ENCODE measurements around the gene FBXO3.

Gene FBXO3

GRCh38 chr11:33769542-33769941 lies 4.8 kb downstream of the FBXO3 start:
- H3K27me3 ChIP-seq (ENCODE audit: insufficient read depth, low read length, poor library complexity, severe bottlenecking): no peaks in the 10 kb centered on the region
- H3K36me3 ChIP-seq (ENCODE audit: insufficient read depth, low read length): peaks cover 30% of the 10 kb centered on the region
- H3K4me1 ChIP-seq (ENCODE audit: insufficient read depth, low read length, poor library complexity, severe bottlenecking): peaks cover 36% of the 10 kb centered on the region
- H2AFZ ChIP-seq (ENCODE audit: low read length): no peak overlapping the region
- H3F3A ChIP-seq (ENCODE audit: low read depth): no peaks in the 10 kb centered on the region
- peaks cover 28% of the 10 kb centered on the region for H3K79me2 ChIP-seq (ENCODE audit: insufficient read depth, low read length)
- H3K4me2 ChIP-seq (ENCODE audit: low read depth, low read length, poor library complexity, severe bottlenecking): no peak overlapping the region
- H3K9ac ChIP-seq (ENCODE audit: low read depth, low read length, poor library complexity, severe bottlenecking): no peak overlapping the region
- TF ChIP-seq CTCF (conservative IDR thresholded peaks at IDR 0.05; ENCODE audit: low read length) (no peak), EZH2phosphoT487 (IDR thresholded peaks at IDR 0.05; ENCODE audit: borderline replicate concordance) (no peak)
- peaks cover 14% of the 10 kb centered on the region for H4K20me1 ChIP-seq (ENCODE audit: insufficient read depth, low read length, poor library complexity, severe bottlenecking)
- no peak overlapping the region for H3K4me3 ChIP-seq (ENCODE audit: low read length, poor library complexity, severe bottlenecking)
- H3K9me2 ChIP-seq (replicated peaks; ENCODE audit: low read depth, low read length): no peaks in the 10 kb centered on the region
- H3K9me3 ChIP-seq (ENCODE audit: insufficient read depth, low read depth, low read length): no peaks in the 10 kb centered on the region

GRCh38 chr11:33767624-33768023 lies 6.7 kb downstream of the FBXO3 start:
- no peak overlapping the region for H3K4me3 ChIP-seq (ENCODE audit: low read length, poor library complexity, severe bottlenecking)
- H3K36me3 ChIP-seq (ENCODE audit: insufficient read depth, low read length): peaks cover 41% of the 10 kb centered on the region
- peaks cover 24% of the 10 kb centered on the region for H3K4me1 ChIP-seq (ENCODE audit: insufficient read depth, low read length, poor library complexity, severe bottlenecking)
- H2AFZ ChIP-seq (ENCODE audit: low read length): no peak overlapping the region
- TF ChIP-seq EZH2phosphoT487 (IDR thresholded peaks at IDR 0.05; ENCODE audit: borderline replicate concordance) (no peak), CTCF (conservative IDR thresholded peaks at IDR 0.05; ENCODE audit: low read length) (no peak)
- H3K9me2 ChIP-seq (replicated peaks; ENCODE audit: low read depth, low read length): no peaks in the 10 kb centered on the region
- no peak overlapping the region for H3K9ac ChIP-seq (ENCODE audit: low read depth, low read length, poor library complexity, severe bottlenecking)
- no peaks in the 10 kb centered on the region for H4K20me1 ChIP-seq (ENCODE audit: insufficient read depth, low read length, poor library complexity, severe bottlenecking)
- H3K79me2 ChIP-seq (ENCODE audit: insufficient read depth, low read length): peaks cover 12% of the 10 kb centered on the region; the same call in 1 of the 2 replicates
- H3K27me3 ChIP-seq (ENCODE audit: insufficient read depth, low read length, poor library complexity, severe bottlenecking): no peaks in the 10 kb centered on the region
- no peak overlapping the region for H3K4me2 ChIP-seq (ENCODE audit: low read depth, low read length, poor library complexity, severe bottlenecking)
- H3K9me3 ChIP-seq (ENCODE audit: insufficient read depth, low read depth, low read length): no peaks in the 10 kb centered on the region
- no peaks in the 10 kb centered on the region for H3F3A ChIP-seq (ENCODE audit: low read depth)

GRCh38 chr11:33766085-33766484 lies 8.2 kb downstream of the FBXO3 start:
- H3F3A ChIP-seq (ENCODE audit: low read depth): no peaks in the 10 kb centered on the region
- no peaks in the 10 kb centered on the region for H3K9me2 ChIP-seq (replicated peaks; ENCODE audit: low read depth, low read length)
- peaks cover 41% of the 10 kb centered on the region for H3K36me3 ChIP-seq (ENCODE audit: insufficient read depth, low read length)
- no peak overlapping the region for H3K9ac ChIP-seq (ENCODE audit: low read depth, low read length, poor library complexity, severe bottlenecking)
- H3K27me3 ChIP-seq (ENCODE audit: insufficient read depth, low read length, poor library complexity, severe bottlenecking): no peaks in the 10 kb centered on the region
- peaks cover 9% of the 10 kb centered on the region for H3K4me1 ChIP-seq (ENCODE audit: insufficient read depth, low read length, poor library complexity, severe bottlenecking)
- TF ChIP-seq CTCF (conservative IDR thresholded peaks at IDR 0.05; ENCODE audit: low read length) (no peak), EZH2phosphoT487 (IDR thresholded peaks at IDR 0.05; ENCODE audit: borderline replicate concordance) (no peak)
- no peak overlapping the region for H3K4me3 ChIP-seq (ENCODE audit: low read length, poor library complexity, severe bottlenecking)
- H3K9me3 ChIP-seq (ENCODE audit: insufficient read depth, low read depth, low read length): no peaks in the 10 kb centered on the region
- no peak overlapping the region for H3K4me2 ChIP-seq (ENCODE audit: low read depth, low read length, poor library complexity, severe bottlenecking)
- no peaks in the 10 kb centered on the region for H3K79me2 ChIP-seq (ENCODE audit: insufficient read depth, low read length)
- no peak overlapping the region for H2AFZ ChIP-seq (ENCODE audit: low read length)
- H4K20me1 ChIP-seq (ENCODE audit: insufficient read depth, low read length, poor library complexity, severe bottlenecking): no peaks in the 10 kb centered on the region
